ENCODE data around the gene LPO. TPM values are rescaled to one million over a fixed set of nuclear protein-coding genes. Genes with fewer than 3 reads are reported as not detected.

Gene LPO
- total and polyA plus RNA-seq, 10 of the 15 experiments (the other 5 are each of a cell fraction or from before 2014, with no cell fraction given): 0.03 to 0.11 (median 0.06) TPM; not detected in 7

DNA sequence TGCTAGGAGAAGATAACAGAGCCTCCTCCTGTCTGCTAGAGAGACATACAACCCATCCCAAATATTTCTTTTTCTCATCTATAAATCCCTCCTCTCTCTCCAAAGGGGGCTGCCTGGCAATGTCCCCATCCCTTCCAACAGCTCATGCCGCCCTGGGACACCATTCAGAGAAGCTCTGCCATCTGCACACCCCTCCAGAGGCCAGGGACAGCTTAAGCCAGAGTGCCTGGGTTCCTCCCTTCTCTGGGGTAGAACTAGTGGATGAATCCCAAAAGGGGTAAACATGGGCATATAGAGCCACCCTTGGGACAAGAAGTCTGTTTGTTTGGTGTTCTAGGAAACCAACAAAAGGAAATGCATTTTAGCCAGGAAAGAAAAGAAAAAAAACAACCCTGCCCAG, 2.6 kb upstream of the LPO start (continued):
- TF ChIP-seq, protein P1, sequence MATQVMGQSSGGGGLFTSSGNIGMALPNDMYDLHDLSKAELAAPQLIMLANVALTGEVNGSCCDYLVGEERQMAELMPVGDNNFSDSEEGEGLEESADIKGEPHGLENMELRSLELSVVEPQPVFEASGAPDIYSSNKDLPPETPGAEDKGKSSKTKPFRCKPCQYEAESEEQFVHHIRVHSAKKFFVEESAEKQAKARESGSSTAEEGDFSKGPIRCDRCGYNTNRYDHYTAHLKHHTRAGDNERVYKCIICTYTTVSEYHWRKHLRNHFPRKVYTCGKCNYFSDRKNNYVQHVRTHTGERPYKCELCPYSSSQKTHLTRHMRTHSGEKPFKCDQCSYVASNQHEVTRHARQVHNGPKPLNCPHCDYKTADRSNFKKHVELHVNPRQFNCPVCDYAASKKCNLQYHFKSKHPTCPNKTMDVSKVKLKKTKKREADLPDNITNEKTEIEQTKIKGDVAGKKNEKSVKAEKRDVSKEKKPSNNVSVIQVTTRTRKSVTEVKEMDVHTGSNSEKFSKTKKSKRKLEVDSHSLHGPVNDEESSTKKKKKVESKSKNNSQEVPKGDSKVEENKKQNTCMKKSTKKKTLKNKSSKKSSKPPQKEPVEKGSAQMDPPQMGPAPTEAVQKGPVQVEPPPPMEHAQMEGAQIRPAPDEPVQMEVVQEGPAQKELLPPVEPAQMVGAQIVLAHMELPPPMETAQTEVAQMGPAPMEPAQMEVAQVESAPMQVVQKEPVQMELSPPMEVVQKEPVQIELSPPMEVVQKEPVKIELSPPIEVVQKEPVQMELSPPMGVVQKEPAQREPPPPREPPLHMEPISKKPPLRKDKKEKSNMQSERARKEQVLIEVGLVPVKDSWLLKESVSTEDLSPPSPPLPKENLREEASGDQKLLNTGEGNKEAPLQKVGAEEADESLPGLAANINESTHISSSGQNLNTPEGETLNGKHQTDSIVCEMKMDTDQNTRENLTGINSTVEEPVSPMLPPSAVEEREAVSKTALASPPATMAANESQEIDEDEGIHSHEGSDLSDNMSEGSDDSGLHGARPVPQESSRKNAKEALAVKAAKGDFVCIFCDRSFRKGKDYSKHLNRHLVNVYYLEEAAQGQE (IDR thresholded peaks at IDR 0.05; ENCODE audit: low read depth, low read length): no peak
- TF ChIP-seq, protein P2, sequence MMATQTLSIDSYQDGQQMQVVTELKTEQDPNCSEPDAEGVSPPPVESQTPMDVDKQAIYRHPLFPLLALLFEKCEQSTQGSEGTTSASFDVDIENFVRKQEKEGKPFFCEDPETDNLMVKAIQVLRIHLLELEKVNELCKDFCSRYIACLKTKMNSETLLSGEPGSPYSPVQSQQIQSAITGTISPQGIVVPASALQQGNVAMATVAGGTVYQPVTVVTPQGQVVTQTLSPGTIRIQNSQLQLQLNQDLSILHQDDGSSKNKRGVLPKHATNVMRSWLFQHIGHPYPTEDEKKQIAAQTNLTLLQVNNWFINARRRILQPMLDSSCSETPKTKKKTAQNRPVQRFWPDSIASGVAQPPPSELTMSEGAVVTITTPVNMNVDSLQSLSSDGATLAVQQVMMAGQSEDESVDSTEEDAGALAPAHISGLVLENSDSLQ (IDR thresholded peaks at IDR 0.05): no peak
- no peak for TF ChIP-seq IKZF1 (conservative IDR thresholded peaks at IDR 0.05)

DNA sequence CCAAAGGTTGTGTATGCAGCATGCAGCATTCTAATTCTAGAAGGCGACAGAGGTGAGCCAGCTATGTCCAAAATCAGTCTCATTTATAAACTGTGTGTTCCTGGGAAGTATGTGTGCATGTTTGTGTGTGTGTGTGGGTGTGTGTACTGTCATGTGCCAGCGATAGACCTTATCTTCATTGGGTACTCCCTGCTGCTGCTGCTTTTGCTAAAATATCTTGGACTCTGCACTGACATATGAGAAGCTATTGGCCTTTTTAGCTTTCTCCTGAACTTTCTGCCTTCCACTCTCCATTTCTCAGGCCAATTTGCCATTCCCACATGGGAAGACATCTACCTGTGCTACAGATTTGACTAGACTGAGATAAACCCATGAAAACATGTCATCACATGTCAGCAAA, 2.0 kb upstream of the LPO start:
- Histone ChIP-seq H3K27ac (ENCODE audit: control insufficient read depth, insufficient read depth) (no peak overlapping the region), H3K79me2 (ENCODE audit: control insufficient read depth, insufficient read depth, low read length) (no peaks in the 10 kb centered on the region), H3K4me1 (ENCODE audit: control insufficient read depth, insufficient read depth, low read length) (peaks cover 21% of the 10 kb centered on the region), H3K4me2 (ENCODE audit: control insufficient read depth, insufficient read depth) (no peak overlapping the region), H3K9ac (ENCODE audit: control insufficient read depth, insufficient read depth, low read length) (no peak overlapping the region), H3K4me3 (no peak overlapping the region), H3K27me3 (replicated peaks in 1 of 2; ENCODE audit: control insufficient read depth in 2 of 2, insufficient read depth in 2 of 2, low read length in 1 of 2) (peaks cover 0 to 3% of the 10 kb centered on the region in 2 experiments; a peak in 1 of 4 replicates), H3K36me3 (ENCODE audit: control insufficient read depth in 2 of 2, insufficient read depth in 2 of 2, low read length in 1 of 2) (no peaks in the 10 kb centered on the region), H4K20me1 (ENCODE audit: control insufficient read depth, insufficient read depth) (no peaks in the 10 kb centered on the region), H3K9me3 (replicated peaks; ENCODE audit: control insufficient read depth, insufficient read depth, low read length) (no peaks in the 10 kb centered on the region), H2AFZ (ENCODE audit: control insufficient read depth, low read depth, low read length) (no peak overlapping the region)
- in situ Hi-C loops (cut with MboI) (no loop called here), intact Hi-C loops (cut with micrococcal nuclease; ENCODE audit: unreplicated experiment) (no loop called here)
- ATAC-seq: no peak
- no TSS peak for BruUV-seq (replicated peaks)
- ChIA-PET CTCF (interaction anchor here (0.6 to 5.3 kb wide), 11 partner anchors 9 to 1800 kb away, joined by 3 to 29 read pairs (median 4); partner anchors contain the start of gene RNF43), POLR2A (interaction anchor here (1.3 kb wide), 2 partner anchors 11 to 90 kb away, joined by 3 to 6 read pairs; no protein-coding TSS in a partner anchor), RAD21 (ENCODE audit: unreplicated experiment) (interaction anchor here (0.6 to 2.1 kb wide), 6 partner anchors 9 to 108 kb away, joined by 3 to 6 read pairs (median 4); no protein-coding TSS in a partner anchor), SMC1A (ENCODE audit: uncharacterized antibody, unreplicated experiment) (interaction anchor here (0.6 to 3.1 kb wide), 6 partner anchors 12 to 146 kb away, joined by 3 to 23 read pairs (median 6); no protein-coding TSS in a partner anchor)
- FAIRE-seq: no peak
- 25% methylated on average over 2 of the region's 2 CpGs for WGBS (ENCODE audit: insufficient coverage, insufficient replicate concordance, low lambda C conversion rate, missing lambda C conversion rate)
- DNase-seq (ENCODE audit: low read depth, low spot score): no peak
- TF ChIP-seq, protein P3, sequence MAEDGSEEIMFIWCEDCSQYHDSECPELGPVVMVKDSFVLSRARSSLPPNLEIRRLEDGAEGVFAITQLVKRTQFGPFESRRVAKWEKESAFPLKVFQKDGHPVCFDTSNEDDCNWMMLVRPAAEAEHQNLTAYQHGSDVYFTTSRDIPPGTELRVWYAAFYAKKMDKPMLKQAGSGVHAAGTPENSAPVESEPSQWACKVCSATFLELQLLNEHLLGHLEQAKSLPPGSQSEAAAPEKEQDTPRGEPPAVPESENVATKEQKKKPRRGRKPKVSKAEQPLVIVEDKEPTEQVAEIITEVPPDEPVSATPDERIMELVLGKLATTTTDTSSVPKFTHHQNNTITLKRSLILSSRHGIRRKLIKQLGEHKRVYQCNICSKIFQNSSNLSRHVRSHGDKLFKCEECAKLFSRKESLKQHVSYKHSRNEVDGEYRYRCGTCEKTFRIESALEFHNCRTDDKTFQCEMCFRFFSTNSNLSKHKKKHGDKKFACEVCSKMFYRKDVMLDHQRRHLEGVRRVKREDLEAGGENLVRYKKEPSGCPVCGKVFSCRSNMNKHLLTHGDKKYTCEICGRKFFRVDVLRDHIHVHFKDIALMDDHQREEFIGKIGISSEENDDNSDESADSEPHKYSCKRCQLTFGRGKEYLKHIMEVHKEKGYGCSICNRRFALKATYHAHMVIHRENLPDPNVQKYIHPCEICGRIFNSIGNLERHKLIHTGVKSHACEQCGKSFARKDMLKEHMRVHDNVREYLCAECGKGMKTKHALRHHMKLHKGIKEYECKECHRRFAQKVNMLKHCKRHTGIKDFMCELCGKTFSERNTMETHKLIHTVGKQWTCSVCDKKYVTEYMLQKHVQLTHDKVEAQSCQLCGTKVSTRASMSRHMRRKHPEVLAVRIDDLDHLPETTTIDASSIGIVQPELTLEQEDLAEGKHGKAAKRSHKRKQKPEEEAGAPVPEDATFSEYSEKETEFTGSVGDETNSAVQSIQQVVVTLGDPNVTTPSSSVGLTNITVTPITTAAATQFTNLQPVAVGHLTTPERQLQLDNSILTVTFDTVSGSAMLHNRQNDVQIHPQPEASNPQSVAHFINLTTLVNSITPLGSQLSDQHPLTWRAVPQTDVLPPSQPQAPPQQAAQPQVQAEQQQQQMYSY (CRISPR knock-in tag; IDR thresholded peaks at IDR 0.05): no peak
- TF ChIP-seq POLR2AphosphoS5 (IDR thresholded peaks at IDR 0.05; ENCODE audit: low read length): no peak
- no peak for TF ChIP-seq ZNF24 (IDR thresholded peaks at IDR 0.05)
- TF ChIP-seq, protein P4, sequence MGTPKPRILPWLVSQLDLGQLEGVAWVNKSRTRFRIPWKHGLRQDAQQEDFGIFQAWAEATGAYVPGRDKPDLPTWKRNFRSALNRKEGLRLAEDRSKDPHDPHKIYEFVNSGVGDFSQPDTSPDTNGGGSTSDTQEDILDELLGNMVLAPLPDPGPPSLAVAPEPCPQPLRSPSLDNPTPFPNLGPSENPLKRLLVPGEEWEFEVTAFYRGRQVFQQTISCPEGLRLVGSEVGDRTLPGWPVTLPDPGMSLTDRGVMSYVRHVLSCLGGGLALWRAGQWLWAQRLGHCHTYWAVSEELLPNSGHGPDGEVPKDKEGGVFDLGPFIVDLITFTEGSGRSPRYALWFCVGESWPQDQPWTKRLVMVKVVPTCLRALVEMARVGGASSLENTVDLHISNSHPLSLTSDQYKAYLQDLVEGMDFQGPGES (IDR thresholded peaks at IDR 0.05): no peak
- TF ChIP-seq, protein P5, sequence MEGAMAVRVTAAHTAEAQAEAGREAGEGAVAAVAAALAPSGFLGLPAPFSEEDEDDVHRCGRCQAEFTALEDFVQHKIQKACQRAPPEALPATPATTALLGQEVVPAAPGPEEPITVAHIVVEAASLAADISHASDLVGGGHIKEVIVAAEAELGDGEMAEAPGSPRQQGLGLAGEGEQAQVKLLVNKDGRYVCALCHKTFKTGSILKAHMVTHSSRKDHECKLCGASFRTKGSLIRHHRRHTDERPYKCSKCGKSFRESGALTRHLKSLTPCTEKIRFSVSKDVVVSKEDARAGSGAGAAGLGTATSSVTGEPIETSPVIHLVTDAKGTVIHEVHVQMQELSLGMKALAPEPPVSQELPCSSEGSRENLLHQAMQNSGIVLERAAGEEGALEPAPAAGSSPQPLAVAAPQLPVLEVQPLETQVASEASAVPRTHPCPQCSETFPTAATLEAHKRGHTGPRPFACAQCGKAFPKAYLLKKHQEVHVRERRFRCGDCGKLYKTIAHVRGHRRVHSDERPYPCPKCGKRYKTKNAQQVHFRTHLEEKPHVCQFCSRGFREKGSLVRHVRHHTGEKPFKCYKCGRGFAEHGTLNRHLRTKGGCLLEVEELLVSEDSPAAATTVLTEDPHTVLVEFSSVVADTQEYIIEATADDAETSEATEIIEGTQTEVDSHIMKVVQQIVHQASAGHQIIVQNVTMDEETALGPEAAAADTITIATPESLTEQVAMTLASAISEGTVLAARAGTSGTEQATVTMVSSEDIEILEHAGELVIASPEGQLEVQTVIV (IDR thresholded peaks at IDR 0.05; ENCODE audit: borderline replicate concordance, partially characterized antibody): no peak
- TF ChIP-seq KAT2A (conservative IDR thresholded peaks at IDR 0.05; ENCODE audit: control insufficient read depth, low read depth, low read length): no peak

Data from GM12878 (cell line).